Astrocyte (in vitro differentiated cells and primary cell): ENCODE measurements around the gene PHKA1.

Source experiments
- EZH2 ChIP-seq: IDR thresholded peaks from 2 replicates; pipeline ENCODE4 v1.6.1; 2012; ENCODE audit warnings: mild to moderate bottlenecking, low read length, inconsistent platforms; ENCODE audit not compliant: insufficient read depth
- TF ChIP-seq, protein P1 (sequence below): IDR thresholded peaks from 2 replicates; pipeline ENCODE4 v1.5.1; 2011; ENCODE audit warnings: low read depth, mild to moderate bottlenecking, inconsistent platforms, low read length, moderate library complexity; ENCODE audit not compliant: insufficient read depth

DNA sequence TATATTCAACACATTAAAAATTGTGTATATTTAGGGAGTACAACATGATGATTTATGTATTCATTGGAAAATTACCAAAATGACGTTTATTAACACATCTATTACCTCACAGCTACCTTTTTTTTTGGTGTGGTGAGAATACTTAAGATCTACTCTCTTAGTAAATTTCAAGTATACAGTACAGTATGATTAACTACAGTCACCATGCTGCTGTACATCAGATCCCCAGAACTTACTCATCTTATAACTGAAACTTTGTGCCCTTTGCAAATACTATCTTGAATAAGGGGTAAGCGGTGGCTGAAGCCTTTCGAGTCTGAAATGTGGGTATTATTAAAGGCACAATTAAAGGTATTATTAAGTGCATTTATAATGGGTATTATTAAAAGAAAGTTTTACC lies 976 bp downstream of the PHKA1 start:
- TF ChIP-seq, protein P1, sequence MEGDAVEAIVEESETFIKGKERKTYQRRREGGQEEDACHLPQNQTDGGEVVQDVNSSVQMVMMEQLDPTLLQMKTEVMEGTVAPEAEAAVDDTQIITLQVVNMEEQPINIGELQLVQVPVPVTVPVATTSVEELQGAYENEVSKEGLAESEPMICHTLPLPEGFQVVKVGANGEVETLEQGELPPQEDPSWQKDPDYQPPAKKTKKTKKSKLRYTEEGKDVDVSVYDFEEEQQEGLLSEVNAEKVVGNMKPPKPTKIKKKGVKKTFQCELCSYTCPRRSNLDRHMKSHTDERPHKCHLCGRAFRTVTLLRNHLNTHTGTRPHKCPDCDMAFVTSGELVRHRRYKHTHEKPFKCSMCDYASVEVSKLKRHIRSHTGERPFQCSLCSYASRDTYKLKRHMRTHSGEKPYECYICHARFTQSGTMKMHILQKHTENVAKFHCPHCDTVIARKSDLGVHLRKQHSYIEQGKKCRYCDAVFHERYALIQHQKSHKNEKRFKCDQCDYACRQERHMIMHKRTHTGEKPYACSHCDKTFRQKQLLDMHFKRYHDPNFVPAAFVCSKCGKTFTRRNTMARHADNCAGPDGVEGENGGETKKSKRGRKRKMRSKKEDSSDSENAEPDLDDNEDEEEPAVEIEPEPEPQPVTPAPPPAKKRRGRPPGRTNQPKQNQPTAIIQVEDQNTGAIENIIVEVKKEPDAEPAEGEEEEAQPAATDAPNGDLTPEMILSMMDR: no peak
- TF ChIP-seq EZH2: no peak
